ENCODE results near the gene BANF2.

- TF ChIP-seq REST (IDR thresholded peaks at IDR 0.05; ENCODE audit: low read depth, low read length) (no peak), PBX3 (IDR thresholded peaks at IDR 0.05) (no peak), CTCF (IDR thresholded peaks at IDR 0.05) (no peak), CHD2 (IDR thresholded peaks at IDR 0.05; ENCODE audit: low read length, partially characterized antibody) (no peak)
- TF ChIP-seq, protein P1, sequence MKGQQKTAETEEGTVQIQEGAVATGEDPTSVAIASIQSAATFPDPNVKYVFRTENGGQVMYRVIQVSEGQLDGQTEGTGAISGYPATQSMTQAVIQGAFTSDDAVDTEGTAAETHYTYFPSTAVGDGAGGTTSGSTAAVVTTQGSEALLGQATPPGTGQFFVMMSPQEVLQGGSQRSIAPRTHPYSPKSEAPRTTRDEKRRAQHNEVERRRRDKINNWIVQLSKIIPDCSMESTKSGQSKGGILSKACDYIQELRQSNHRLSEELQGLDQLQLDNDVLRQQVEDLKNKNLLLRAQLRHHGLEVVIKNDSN (IDR thresholded peaks at IDR 0.05; ENCODE audit: borderline replicate concordance, low read depth) = no peak
Observed at GRCh38 chr20:17700637-17701036, 871 bp downstream of the BANF2 start.
